SK-N-MC (cell line): ENCODE results near the gene DTYMK.

Experiments used
- EZH2 ChIP-seq: fragments of 200-600 bp; sonication (generic); IDR thresholded peaks from one replicate; pipeline ENCODE4 v1.6.1; 2017; ENCODE audit warnings: antibody characterized with exemption
- POLR2AphosphoS5 ChIP-seq: IDR thresholded peaks from 2 replicates; pipeline ENCODE4 v1.6.1; 2012; ENCODE audit warnings: mild to moderate bottlenecking, low read depth, low read length, borderline replicate concordance

DNA sequence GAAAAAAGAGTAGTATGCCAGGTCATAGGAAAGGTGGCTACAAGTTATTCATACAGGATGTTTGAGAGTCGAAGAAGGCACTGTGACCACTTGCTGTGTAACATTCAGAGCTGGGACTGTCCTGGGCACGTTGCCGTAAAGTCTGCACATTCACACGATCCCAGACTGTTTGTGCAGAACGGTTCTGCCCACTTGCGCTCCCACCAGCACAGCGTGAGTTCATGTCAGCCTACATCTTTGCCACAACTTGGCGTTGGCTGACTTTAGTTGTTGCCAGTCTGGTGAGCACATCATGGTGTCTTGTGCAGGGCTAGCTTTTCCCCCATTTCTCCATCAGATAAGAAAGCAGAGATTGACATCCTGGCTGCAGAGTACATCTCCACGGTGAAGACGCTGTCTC, 22.3 kb upstream of the DTYMK start:
- TF ChIP-seq EZH2 (no peak), POLR2AphosphoS5 (no peak)
